Esophagus squamous epithelium (tissue), 4 donors: ENCODE results near the gene GPC6.

Experiments used
- CTCF ChIP-seq, 6 experiments: fragments of 450-650 bp in 4 of 6; fragments of 200-600 bp in 2 of 6; sonication (generic) in 2 of 6; IDR thresholded peaks; one replicate each; pipeline ENCODE4 v1.5.1; 2016 to 2019; ENCODE audit warnings: antibody characterized with exemption in 6 of 6, mild to moderate bottlenecking in 4 of 6, moderate library complexity in 4 of 6
- POLR2A ChIP-seq, 4 donors: fragments of 450-650 bp; IDR thresholded peaks; one replicate each; pipeline ENCODE4 v1.6.1; 2017; ENCODE audit warnings: antibody characterized with exemption in 4 of 4, mild to moderate bottlenecking in 4 of 4, moderate library complexity in 3 of 4

DNA sequence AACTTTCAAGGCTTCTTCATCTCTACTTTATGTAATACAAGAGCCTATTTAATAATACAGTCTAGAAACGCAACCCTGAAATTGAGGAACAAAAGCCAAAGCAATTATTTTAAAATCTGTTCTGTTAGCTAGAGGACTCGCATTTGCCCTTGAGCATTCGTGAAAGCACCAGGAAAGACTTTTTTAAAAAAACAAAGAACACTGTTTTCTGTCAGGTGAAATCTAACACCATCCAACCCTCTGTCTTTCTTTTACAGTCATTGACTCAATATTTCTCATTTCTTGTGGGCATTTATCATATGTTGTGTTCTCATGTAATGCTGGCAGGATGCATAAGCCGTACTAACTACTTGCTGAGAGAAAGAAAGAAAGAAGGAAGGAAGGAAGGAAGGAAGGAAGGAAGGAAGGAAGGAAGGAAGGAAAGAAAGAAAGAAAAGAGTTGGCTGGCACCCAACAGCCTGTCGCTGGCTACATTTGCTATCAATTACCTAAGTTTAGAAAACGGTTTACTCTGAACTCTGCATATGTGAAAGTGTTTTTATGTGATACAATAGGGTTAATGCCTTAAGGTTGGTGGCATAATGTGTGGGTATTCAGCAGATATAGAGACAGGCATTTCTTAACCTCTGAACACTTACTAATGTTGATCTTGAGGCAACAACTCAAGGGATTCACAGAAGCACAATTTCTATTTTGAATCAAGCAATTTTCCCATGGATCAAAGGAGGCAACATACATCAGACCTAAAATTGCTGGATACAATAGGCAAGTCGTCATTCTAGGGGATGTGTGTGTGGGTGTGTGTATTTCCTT is 807.4 kb downstream of the GPC6 start:
- no peak for TF ChIP-seq CTCF (IDR thresholded peaks at IDR 0.05)
- TF ChIP-seq POLR2A (IDR thresholded peaks at IDR 0.05), result no peak
